Lower leg skin (tissue), 4 donors: Measurements from ENCODE around the gene ZBTB7C. TPM values are rescaled to one million over a fixed set of nuclear protein-coding genes. Genes with fewer than 3 reads are reported as not detected.

Source experiments
- DNase-seq, 2 donors: peaks; one replicate each; pipeline ENCODE4 v3.0.0-alpha.2; 2019; ENCODE audit warnings: low spot score in 2 of 2
- H3K4me3 ChIP-seq: fragments of 200-600 bp; sonication (generic); 2 replicates; pipeline ENCODE4 v1.5.1; 2017; ENCODE audit warnings: mild to moderate bottlenecking, low read depth; ENCODE audit not compliant: poor library complexity, severe bottlenecking
- POLR2A ChIP-seq, 2 donors: fragments of 450-650 bp; IDR thresholded peaks; one replicate each; pipeline ENCODE4 v1.6.1; 2016 to 2017; ENCODE audit warnings: antibody characterized with exemption in 2 of 2, mild to moderate bottlenecking in 1 of 2, moderate library complexity in 1 of 2
- WGBS, 2 donors: methylation state at CpG; one replicate each; pipeline ENCODE4 v1.1.5; 2018; 5-methylcytosine and 5-hydroxymethylcytosine counted together
- intact Hi-C: fragments of 100-400 bp; cut with DNase I; formaldehyde crosslinking; loops from one replicate; pipeline ENCODE4 v1.15.0; 2023; ENCODE audit warnings: low total_unique reads
- total RNA-seq, 4 donors: library from RNA; depleted of rRNA; stranded (reverse); fragments of >200 nt; gene quantifications; one replicate each; pipeline ENCODE4 v1.1.0, GENCODE V29; 2016
- TF ChIP-seq, protein P1 (sequence below), 3 donors: fragments of 450-650 bp; IDR thresholded peaks; one replicate each; pipeline ENCODE4 v1.5.1; 2016; ENCODE audit warnings: antibody characterized with exemption in 3 of 3, mild to moderate bottlenecking in 3 of 3, moderate library complexity in 2 of 3

The ZBTB7C gene
- total RNA-seq, 4 donors from 2014 or later: 44.2 to 59.7 (median 50.7) TPM

GRCh38 chr18:48452861-48453323 lies 43.7 kb upstream of the ZBTB7C start:
- 48 to 58% methylated on average over 4 of the region's 4 CpGs for WGBS, 2 donors
- DNase-seq: no peak
- no peak overlapping the region for H3K4me3 ChIP-seq
- intact Hi-C loops: no loop called here
- no peak for TF ChIP-seq POLR2A (IDR thresholded peaks at IDR 0.05)
- TF ChIP-seq, protein P1, sequence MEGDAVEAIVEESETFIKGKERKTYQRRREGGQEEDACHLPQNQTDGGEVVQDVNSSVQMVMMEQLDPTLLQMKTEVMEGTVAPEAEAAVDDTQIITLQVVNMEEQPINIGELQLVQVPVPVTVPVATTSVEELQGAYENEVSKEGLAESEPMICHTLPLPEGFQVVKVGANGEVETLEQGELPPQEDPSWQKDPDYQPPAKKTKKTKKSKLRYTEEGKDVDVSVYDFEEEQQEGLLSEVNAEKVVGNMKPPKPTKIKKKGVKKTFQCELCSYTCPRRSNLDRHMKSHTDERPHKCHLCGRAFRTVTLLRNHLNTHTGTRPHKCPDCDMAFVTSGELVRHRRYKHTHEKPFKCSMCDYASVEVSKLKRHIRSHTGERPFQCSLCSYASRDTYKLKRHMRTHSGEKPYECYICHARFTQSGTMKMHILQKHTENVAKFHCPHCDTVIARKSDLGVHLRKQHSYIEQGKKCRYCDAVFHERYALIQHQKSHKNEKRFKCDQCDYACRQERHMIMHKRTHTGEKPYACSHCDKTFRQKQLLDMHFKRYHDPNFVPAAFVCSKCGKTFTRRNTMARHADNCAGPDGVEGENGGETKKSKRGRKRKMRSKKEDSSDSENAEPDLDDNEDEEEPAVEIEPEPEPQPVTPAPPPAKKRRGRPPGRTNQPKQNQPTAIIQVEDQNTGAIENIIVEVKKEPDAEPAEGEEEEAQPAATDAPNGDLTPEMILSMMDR (IDR thresholded peaks at IDR 0.05): no peak

GRCh38 chr18:48450685-48451084 lies 41.5 kb upstream of the ZBTB7C start:
- 95 to 100% methylated on average over 2 of the region's 2 CpGs for WGBS, 2 donors
- no peak for DNase-seq

DNA sequence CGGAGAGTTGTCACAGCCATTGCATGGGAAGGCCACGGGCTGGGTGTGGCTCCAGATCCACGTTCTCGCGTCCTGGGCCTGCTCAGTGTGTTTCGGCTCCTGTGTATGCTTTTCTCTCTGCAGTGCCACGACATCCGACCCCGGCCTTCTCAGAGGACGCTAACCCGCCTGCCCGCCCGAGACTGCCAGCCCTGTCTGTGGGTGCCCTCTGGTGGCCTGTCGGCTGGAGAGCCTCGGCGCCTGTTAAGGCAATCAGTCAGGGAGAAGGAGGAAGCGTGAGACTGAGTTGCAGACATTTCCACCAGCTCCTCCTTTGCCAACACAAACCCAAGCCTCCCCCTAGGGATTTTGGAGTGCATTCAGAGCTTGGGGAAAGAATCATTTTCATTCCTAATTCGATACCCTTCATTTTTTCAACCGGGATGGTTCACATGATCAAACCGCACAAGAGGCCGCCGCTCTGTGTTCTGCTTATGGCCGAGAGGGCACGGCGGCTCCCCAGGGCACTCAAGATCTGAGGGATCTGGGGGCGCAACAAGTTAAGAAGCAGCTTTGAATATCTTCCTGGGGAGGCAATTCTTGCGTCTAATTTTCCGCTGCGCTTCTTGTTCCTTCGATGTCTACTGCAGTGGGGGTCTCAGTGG lies 37.5 kb upstream of the ZBTB7C start:
- intact Hi-C loops: no loop called here
- H3K4me3 ChIP-seq: no peak overlapping the region
- WGBS, 2 donors: 36 to 38% methylated on average over 29 of the region's 30 CpGs
- DNase-seq: peak; percentile 86 to 97
- no peak for TF ChIP-seq POLR2A (IDR thresholded peaks at IDR 0.05)
- TF ChIP-seq, protein P1 (IDR thresholded peaks at IDR 0.05): peak in 1 of 3 donors; percentile 77

More at GRCh38 chr18:48450685-48451084, 41.5 kb upstream of the ZBTB7C start:
- intact Hi-C loops: no loop called here
- no peak for TF ChIP-seq POLR2A (IDR thresholded peaks at IDR 0.05)
- TF ChIP-seq, protein P1 (IDR thresholded peaks at IDR 0.05): no peak
- no peak overlapping the region for H3K4me3 ChIP-seq

DNA sequence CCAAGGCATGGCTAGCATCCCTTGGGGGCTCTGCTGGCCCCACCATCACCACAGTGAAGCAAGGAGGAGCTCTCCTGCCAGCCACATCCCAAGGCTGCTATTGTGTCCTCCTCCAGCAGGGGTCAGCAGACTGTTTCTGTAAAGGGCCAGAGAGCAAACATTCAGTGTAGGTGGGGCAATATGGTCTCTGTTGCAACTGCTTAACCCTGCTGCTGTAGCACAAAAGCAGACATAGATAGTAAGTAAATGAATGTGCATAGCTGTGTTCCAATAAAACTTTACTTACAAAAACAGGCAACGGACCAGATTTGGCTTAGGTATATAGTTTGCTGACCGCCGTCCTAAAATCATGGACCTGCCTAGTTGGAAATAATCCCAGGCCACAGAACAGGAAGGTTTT lies 36.4 kb upstream of the ZBTB7C start:
- intact Hi-C loops: no loop called here
- no peak for TF ChIP-seq POLR2A (IDR thresholded peaks at IDR 0.05)
- TF ChIP-seq, protein P1 (IDR thresholded peaks at IDR 0.05): peak in 1 of 3 donors; percentile 73
- 87% methylated on average over 3 of the region's 3 CpGs for WGBS, 2 donors
- H3K4me3 ChIP-seq: no peak overlapping the region
- peak; percentile 78 to 96 for DNase-seq

DNA sequence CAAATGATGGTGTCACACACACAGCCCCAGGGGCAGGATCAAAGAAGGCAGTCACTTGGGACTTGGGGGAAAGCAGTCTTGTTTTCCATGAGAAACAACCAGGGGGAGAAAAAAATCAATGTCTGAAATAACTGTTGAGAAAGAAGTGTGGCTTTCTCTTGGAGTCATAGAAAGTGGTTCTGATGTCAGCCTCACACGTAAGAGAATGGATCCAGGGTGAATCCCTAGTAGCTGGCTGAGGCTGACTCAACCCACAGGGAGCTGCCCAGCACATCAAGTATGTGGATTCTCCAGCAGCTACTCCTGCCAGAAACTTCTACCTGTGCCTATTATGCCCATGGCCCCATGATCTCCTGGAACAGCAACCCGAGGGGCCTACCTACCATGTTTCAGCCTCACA lies 33.6 kb upstream of the ZBTB7C start:
- no peak for DNase-seq
- no peak for TF ChIP-seq POLR2A (IDR thresholded peaks at IDR 0.05)
- TF ChIP-seq, protein P1 (IDR thresholded peaks at IDR 0.05): no peak
- intact Hi-C loops: loop anchor here (5.0 kb wide), 1 partner anchor 415 kb away; no protein-coding TSS in a partner anchor
- H3K4me3 ChIP-seq: no peak overlapping the region
- WGBS, 2 donors: 54 to 70% methylated on average over 2 of the region's 2 CpGs
